HTR-8/SVneo (cell line): ENCODE results near the gene CILP2.

Experiments used
- DNase-seq: peaks from one replicate; pipeline ENCODE4 v3.0.0; 2011; ENCODE audit warnings: low spot score, mixed read lengths; ENCODE audit not compliant: insufficient read length
- FAIRE-seq: peaks from 2 replicates; lab custom pipeline; 2011; peaks lifted over from hg19 to GRCh38; lab: Jason Lieb, UNC

CILP2 gene

GRCh38 chr19:19527674-19528625 lies 10.1 kb upstream of the CILP2 start:
- no peak for DNase-seq

GRCh38 chr19:19528721-19529490 lies 9.2 kb upstream of the CILP2 start, which contains the start of gene YJEFN3:
YJEFN3 (plus strand) TSS chr19:19528911; CDS start chr19:19528933, 22 bp downstream.
- FAIRE-seq (no peak), DNase-seq (no peak)

More at GRCh38 chr19:19527674-19528625, 10.1 kb upstream of the CILP2 start:
- FAIRE-seq: no peak

GRCh38 chr19:19529783-19530422 lies 8.2 kb upstream of the CILP2 start:
- FAIRE-seq (no peak), DNase-seq (no peak)

GRCh38 chr19:19530423-19530804 lies 7.7 kb upstream of the CILP2 start:
- no peak for FAIRE-seq

GRCh38 chr19:19530889-19531288 lies 7.2 kb upstream of the CILP2 start:
- FAIRE-seq: no peak
- no peak for DNase-seq

More at GRCh38 chr19:19530423-19530804, 7.7 kb upstream of the CILP2 start:
- no peak for DNase-seq

- peak; percentile 56 for DNase-seq
- peak; percentile 65 for FAIRE-seq
Observed at GRCh38 chr19:19531951-19532805, 5.9 kb upstream of the CILP2 start.

- FAIRE-seq (no peak), DNase-seq (no peak)
Observed at GRCh38 chr19:19532806-19533701, 5.0 kb upstream of the CILP2 start.

- DNase-seq: no peak
- FAIRE-seq: no peak
Observed at GRCh38 chr19:19533841-19534240, 4.2 kb upstream of the CILP2 start.

- no peak for FAIRE-seq
- no peak for DNase-seq
Observed at GRCh38 chr19:19534556-19535265, 3.4 kb upstream of the CILP2 start.

- no peak for DNase-seq
- FAIRE-seq: no peak
Observed at GRCh38 chr19:19535311-19536191, 2.5 kb upstream of the CILP2 start.

GRCh38 chr19:19537075-19538048 lies 703 bp upstream of the CILP2 start:
- FAIRE-seq (no peak), DNase-seq (no peak)

- no peak for FAIRE-seq
- no peak for DNase-seq
Observed at GRCh38 chr19:19538785-19539166, 711 bp downstream of the CILP2 start.

GRCh38 chr19:19539698-19540063 lies 1.6 kb downstream of the CILP2 start:
- FAIRE-seq (no peak), DNase-seq (no peak)

- FAIRE-seq: no peak
Observed at GRCh38 chr19:19540064-19540714, 2.1 kb downstream of the CILP2 start.

GRCh38 chr19:19540715-19541515 lies 2.9 kb downstream of the CILP2 start:
- FAIRE-seq: no peak
- no peak for DNase-seq

More at GRCh38 chr19:19540064-19540714, 2.1 kb downstream of the CILP2 start:
- DNase-seq: no peak
